ENCODE measurements around the gene SAMHD1.
"Not testable (repeated sequence)": the region's sequence is repeated elsewhere in the genome, so short reads cannot be mapped to it uniquely, and the experiment has no call there.

Gene SAMHD1

DNA sequence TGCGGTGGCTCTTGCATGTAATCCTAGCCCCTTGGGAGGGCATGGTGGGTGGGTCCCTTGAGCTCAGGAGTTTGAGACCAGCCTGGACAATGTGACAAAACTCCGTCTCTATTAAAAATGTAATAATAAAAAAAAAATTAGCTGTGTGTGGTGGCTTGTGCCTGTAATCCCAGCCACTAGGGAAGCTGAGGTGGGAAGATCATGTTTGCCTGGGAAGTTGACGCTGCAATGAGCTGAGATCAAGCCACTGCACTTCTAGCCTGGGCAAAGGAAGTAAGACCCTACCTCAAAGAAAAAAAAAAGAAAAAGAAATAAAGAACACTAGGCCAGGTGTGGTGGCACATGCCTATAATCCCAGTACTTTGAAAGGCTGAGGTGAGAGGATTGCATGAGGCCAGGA is 4.5 kb upstream of the SAMHD1 start:
- DNase-seq (ENCODE audit: low spot score), result no peak

DNA sequence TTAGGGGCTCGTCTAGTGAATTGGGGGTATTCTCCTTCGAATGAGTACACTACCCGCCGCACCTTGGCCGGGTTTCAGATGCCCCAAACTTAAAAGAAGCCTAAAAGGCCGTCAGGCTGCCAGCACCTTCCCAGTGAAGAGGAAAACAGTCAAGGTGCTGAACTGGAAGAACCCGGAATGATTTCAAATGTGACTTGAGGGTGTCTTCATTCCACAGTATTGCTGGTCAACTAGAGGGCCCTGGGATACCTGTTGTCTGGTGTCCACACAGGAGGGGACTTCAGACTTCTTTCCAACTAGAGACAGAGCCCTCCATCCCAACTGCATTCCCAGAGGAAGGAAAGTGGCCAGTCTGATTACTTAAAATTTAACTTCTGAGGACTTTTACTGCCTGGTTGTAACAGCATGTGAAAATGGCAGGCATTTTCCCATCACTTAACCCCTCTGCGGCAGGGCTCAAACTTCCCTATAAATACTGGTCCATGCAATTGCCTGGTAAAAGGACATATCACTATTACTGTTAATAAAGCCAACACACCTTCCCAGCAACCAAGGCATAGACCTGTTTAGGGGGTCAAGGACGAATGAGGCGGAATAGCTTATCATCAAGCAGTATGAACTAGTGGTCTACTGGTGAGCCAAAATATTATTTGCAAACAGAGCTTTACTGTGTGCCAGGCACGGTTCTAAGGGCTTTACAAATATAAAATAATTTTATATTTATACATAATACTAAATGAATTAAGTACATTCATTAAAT is 651 bp upstream of the SAMHD1 start:
- DNase-seq (ENCODE audit: low spot score), result no peak

DNA sequence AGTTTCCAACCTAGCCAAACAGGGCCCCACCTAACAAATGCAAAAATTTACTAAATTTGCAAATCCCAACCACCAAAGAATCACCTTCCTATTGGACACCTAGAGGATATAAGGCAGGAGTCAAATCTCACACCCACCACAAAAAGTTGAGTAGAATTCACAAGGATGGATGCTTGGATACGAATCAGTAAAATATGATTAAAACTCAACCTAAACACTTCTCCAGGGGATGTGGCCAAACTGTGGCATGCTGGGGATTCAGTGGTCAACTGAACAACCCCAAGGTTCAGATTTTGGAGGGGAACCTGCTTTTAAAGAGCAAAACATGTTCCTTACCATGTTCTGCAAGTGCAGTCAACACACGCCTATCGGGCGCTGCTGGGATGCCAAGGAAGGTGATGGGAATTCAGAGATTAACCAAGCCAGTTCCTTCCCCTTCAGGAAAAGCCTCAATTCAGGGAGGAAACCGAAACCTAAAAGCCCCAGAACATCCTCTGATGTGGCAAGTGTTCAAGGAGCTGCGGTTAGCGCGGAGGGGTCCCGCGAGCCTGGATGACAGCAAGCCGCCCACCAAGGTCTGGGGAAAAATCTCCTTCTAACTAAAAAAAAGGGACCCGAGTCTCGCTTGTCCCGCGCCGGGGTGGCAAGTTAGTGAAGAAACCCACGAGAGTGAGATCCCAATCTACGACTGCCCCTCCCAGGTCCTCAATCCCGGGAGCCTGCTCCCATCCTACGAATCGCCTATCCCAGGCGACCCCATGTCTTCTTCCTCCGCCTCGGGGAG is 902 bp downstream of the SAMHD1 start:
- DNase-seq (ENCODE audit: low spot score), result peak; percentile 62

DNA sequence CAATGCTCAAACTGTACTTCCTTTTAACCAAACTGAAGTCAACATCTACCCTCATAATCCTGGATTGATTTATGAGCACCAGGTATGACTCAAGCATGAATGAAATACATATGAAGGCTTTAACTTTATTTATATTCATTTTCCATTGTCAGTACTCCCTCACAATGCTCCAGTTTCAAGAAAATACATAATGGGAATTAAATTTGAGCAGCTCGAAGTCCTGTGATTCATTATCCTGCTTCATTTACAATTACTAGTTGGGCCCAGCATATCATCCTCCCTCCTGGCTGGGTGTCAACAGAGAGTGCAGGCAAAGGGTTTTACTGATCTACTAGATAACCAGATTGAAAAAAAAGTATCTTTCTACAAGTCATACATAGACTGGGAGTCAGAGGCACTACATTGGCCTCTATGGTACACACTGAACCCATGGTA is 10.1 kb downstream of the SAMHD1 start:
- no peak for DNase-seq (ENCODE audit: low spot score)

DNA sequence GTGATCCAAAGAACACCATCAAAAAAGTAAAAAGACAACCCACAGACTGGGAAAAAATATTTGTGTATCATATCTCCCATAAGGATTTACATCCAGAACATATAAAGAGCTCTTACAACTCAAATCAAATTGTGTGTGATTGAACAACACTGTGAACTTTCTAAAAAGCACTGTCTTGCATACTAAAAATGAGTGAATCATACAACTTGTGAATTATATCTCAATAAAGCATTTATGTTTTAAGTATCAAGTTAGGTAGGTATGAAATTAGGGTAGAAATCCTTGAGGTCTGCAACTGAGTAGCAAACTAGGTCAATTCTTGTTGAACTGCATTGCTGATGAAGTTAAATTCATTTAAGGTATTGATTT is 14.1 kb downstream of the SAMHD1 start:
- DNase-seq (ENCODE audit: low spot score), result no peak

DNA sequence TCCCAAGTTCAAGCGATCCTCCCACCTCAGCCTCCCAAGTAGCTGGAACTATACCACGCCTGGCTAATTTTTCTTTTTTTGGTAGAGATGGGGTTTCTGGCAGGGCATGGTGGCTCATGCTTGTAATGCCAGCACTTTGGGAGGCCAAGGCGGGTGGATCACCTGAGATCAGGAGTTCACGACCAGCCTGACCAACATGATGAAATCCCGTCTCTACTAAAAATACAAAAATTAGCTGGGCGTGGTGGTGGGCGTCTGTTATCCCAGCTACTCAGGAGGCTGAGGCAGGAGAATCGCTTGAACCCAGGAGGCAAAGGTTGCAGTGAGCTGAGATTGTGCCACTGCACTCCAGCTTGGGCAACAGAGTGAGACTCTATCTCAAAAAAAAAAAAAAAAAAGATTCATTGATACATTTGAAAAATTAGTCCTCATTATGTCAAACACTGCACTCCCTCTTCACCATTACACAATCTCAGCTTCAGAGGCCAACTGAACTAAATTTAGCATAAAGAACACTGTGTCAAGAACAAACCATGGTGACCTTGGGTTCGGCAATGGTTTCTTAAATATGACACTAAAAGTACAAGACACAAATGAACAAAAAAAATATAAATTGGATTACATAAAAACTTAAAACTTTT is 14.6 kb downstream of the SAMHD1 start:
- not testable (repeated sequence) for DNase-seq (ENCODE audit: low spot score)

DNA sequence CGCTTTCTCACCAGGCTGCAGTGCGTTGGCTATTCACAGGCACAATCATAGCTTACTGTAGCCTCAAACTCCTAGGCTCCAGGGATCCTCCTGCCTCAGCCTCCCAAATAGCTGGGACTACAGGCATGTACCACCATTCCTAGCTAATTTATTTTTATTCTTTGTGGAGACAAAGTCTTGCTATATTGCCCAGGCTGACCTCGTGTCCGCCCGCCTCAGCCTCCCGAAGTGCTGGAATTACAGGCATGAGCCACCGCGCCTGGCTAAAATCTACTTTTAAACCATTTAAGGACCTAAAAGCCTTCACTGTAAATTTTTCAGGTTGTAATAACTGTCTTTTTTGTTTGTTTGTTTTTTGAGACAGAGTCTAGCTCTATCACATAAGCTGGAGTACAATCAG is 15.2 kb downstream of the SAMHD1 start:
- DNase-seq (ENCODE audit: low spot score), result no peak

DNA sequence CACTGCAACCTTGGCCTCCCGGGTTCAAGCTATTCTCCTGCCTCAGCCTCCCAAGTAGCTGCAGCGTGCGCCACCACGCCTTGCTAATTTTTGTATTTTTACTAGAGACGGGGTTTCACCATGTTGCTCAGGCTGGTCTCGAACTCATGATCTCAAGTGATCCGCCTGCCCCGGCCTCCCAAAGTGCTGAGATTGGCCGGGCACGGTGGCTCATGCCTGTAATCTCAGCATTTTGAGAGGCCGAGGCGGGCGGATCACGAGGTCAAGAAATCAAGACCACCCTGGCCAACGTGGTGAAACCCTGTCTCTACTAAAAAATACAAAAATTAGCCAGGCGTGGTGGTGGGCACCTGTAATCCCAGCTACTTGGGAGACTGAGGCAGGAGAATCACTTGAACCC is 17.9 kb downstream of the SAMHD1 start:
- DNase-seq (ENCODE audit: low spot score), result not testable (repeated sequence)

DNA sequence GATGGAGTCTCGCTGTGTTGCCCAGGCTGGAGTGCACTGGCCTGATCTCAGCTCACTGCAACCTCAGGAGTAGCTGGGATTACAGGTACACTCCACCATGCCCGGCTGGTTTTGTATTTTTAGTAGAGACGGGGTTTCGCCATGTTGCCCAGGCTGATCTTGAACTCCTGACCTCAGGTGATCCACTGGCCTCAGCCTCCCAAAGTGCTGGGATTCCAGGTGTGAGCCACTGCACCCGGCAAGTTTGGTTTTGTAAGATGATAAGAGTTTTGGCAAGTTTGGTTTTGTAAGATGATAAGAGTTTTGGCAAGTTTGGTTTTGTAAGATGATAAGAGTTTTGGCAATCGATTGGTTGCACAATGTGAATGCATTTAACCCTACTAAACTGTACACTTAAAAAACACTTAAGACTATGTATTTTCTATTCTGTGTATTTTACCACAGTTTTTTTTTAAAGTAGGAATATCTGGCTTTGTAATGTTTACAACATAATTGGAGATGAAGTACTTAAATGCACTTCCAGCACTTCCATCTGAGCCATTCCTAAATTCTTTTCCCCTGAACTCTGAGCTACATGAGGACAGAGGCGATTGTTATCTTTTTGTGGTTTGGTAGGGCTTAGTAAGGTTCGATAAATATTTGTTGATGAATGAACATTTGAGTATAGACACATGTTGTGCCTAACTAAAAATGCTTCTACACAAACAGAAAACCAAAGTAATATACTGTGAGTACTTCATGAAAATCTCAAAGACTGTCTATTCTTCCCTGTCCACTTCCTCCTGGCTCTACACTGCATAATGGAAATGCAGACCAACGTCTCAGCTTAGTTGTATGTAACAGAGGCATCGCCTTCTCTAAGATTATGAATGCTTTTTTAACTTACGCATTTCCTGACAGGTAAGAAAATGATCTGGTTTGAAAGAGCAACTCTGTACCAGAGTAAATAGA is 18.8 kb downstream of the SAMHD1 start:
- DNase-seq (ENCODE audit: low spot score), result no peak

DNA sequence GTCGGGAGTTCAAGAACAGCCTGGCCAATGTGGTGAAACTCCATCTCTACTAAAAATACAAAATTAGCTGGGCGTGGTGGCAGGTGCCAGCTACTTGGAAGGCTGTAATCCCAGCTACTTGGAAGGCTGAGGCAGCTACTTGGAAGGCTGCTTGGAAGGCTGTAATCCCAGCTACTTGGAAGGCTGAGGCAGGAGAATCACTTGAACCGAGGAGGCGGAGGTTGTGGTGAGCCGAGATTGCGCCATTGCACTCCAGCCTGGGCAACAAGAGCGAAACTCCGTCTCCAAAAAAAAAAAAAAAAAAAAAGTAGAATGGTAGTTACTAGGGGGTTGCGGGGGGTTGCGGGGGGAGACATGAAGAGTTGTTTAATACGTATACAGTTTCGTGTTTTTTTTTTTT is 19.4 kb downstream of the SAMHD1 start:
- DNase-seq (ENCODE audit: low spot score), result not testable (repeated sequence)

DNA sequence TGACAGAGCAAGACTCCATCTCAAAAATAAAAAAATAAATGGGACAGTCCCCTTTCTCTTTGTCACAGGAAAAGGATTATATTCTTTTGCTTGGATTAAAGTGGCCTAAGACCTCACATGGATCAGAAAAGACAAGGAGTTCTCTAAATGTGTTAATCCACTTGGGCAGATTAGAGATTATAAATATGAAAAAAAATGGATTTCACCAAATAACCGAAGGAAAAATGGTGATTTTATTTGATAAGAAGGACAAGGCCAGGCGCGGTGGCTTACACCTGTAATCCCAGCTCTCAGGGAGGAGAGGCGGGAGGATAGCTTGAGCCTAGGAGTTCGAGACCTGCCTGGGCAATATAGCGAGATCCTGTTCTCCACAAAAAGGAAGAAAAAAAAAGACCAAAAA is 21.8 kb downstream of the SAMHD1 start:
- DNase-seq (ENCODE audit: low spot score), result no peak

DNA sequence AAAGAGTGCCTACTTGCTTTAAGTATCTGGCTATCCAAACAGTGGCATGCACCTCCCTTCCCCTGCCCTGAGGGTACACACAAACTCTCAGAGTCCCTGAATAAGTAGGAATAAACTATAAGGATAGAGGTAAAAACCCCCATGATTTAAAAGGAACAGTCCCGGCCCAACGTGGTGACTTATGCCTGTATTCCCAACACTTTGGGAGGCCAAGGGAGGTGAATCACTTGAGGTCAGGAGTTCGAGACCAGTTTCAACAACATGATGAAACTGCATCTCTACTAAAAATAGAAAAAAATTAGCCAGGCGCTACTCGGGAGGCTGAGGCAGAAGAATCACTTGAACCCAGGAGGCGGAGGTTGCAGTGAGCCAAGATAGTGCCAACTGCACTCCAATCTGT is 22.2 kb downstream of the SAMHD1 start:
- DNase-seq (ENCODE audit: low spot score), result no peak

DNA sequence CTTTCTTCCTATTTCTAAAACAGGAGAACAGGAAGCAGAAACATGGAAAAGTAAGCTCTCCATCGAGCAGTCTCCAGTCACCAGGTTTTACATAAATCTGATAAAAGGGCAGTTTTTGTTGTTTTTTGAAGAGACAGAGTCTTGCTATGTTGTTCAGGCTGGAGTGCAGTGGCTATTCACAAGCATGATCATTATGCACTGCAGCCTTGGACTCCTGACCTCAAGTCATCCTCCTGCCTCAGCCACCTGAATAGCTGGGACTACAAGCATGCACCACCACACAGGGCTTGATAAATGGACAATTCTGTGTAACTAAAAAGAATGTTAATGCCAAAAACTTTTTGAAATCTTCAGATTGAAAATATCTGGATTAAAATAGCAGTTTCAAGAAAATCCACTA is 23.8 kb downstream of the SAMHD1 start:
- no peak for DNase-seq (ENCODE audit: low spot score)

DNA sequence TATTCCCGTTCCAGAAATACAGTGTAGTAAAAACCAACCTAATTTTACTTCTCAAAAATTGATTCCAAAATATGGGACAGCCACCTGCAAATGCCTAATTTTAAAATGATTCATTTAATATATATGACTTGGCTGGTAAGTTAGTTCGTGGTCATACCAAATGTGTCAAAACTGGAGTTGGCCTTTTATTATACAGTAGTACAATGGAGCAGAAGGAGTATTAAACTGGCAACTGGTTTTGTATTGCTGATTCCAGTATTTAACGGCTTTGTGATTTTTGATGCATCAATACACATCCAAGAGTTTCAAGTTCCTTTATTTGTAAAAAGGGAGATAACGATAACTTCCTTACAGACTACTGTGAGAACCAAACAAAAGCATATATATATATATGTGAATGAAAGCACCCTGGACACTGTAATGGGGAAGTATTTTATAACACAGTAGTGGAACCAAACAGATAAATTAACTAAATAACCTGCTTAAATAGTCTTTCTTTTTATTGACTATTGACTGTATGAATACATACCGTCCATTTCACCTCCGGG is 24.8 kb downstream of the SAMHD1 start:
- DNase-seq (ENCODE audit: low spot score), result no peak

DNA sequence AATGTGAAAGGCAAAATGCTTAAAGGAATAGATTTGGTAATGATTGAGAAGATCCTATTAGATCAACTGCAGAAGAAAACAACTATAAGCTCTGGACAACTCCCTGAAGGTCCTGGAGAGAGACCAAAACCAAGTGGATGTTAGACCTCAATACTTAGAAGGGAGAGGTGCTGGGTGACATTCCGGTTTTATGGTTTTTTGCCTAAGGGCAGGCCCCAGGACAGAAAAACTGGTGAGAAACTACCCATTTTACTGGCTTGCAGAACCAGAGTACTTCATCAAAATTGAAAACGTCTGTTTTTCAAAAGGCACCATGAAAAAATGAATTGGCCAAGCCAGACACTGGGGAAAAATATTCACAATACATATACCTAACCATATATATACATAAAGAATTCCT is 26.3 kb downstream of the SAMHD1 start:
- DNase-seq (ENCODE audit: low spot score), result no peak

DNA sequence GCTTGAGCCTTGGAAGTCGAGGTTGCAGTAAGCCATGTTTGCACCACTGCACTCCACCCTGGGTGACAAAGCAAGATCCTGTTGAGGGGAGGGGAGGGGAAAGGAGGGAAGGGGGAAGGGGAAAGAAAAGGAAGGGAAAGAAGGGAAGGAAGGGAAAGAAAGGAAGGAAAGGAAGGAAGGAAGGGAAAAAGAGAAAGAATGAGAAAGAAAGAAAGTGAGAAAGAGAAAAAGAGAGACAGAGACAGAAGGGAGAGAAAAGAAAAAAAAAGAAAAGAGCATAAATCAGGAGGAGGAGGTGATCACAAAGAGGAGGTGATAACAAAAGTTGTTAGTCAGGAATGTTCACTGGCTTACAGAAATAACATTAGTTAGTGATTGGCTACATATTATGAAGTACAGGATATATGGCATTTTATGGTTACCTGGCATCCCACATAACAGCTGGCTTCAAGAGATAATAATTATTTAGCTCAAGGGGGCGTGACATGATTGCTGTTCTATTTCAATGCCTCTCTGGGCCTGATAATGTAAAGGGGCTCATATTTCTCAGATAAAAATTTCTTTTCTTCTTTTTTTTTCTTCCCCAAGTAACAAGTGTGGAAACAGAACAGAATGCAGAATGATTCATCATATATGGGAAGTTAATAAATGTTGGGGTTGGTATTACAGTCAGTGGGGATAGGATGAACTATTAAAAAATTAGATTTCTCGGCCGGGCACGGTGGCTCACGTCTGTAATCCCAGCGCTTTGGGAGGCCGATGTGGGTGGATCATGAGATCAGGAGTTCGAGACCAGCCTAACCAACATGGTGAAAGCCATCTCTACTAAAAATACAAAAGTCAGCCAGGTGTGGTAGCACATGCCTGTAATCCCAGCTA is 27.1 kb downstream of the SAMHD1 start:
- no peak for DNase-seq (ENCODE audit: low spot score)

DNA sequence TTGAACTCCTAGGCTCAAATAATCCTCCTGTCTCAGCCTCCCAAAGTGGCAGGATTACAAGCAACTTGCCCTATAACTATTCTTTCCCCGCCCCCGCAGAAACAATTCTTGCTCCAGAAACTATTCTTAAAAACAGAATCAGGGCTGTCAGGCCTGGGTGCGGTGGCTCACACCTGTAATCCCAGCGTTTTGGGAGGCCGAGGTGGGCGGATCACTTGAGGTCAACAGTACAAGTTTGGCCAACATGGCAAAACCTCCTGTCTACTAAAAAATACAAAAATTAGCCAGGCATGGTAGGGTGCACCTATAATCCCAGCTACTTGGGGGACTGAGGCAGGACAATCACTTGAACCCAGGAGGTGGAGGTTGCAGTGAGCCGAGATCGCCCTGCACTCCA is 31.2 kb downstream of the SAMHD1 start:
- no peak for DNase-seq (ENCODE audit: low spot score)

DNA sequence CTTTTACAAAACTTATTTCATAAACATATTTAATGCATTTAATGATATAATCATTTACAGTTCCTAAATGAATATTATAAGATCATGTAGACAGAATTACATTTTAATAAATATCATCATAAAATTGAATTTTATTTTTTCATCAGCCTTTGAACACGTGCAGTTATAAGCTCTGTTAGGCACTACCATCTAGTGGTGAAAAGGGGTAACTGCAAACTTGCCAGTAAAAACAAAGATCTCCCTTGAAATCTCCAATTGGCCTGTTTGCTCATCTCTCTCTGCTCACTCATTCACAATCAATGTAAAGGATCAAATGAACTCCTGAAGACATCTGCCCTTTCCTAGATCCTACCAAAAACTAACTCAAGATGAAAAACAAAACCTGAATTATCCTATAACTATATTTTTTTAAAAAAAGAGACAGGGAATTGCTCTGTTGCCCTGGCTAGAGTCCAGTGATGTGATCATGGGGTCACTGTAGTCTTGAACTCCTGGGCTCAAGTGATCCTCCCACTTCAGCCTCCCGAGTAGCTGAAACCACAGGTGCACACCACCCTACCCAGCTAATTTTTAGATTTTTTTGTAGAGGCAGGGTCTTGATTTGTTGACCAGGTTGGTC is 31.7 kb downstream of the SAMHD1 start:
- DNase-seq (ENCODE audit: low spot score), result peak; percentile 75

DNA sequence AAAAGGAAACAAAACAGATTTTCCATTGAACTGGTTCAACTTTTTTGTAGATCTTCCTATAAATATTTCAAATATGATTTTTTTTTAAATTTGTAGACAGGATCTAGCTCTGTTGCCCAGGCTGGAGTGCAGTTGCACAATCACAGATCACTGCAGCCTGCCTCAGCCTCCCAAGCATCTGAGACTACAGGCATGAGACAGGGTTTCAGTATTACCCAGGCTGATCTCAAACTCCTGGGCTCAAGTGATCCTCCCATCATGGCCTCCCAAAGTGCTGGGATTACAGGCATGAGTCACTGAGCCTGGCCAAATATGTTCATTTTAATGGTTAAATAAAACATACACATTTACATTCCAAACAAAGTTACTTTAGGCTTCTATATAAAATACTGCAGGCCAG is 33.6 kb downstream of the SAMHD1 start:
- no peak for DNase-seq (ENCODE audit: low spot score)

DNA sequence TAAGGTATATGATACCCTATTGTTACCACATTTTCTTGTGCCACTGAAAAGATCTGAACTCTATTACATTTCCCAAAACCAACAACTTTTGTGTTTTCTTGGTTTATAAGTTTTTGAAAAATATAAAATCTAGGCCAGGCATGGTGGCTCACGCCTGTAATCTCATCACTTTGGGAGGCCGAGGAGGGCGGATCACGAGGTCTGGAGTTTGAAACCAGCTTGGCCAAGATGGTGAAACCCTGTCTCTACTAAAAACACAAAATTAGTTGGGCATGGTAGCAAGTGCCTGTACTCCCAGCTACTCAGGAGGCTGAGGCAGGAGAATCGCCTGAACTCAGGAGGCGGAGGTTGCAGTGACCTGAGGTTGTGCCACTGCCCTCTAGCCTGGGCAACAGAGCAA is 34.3 kb downstream of the SAMHD1 start:
- no peak for DNase-seq (ENCODE audit: low spot score)
